HG03095 (cell line): ENCODE results near the gene MBNL2.

Source experiments
- ATAC-seq: cut with Tn5 transposase; IDR thresholded peaks from one replicate; pipeline ENCODE4 v1.9.1; 2021; ENCODE audit warnings: moderate library complexity; ENCODE audit not compliant: unreplicated experiment

The MBNL2 gene

DNA sequence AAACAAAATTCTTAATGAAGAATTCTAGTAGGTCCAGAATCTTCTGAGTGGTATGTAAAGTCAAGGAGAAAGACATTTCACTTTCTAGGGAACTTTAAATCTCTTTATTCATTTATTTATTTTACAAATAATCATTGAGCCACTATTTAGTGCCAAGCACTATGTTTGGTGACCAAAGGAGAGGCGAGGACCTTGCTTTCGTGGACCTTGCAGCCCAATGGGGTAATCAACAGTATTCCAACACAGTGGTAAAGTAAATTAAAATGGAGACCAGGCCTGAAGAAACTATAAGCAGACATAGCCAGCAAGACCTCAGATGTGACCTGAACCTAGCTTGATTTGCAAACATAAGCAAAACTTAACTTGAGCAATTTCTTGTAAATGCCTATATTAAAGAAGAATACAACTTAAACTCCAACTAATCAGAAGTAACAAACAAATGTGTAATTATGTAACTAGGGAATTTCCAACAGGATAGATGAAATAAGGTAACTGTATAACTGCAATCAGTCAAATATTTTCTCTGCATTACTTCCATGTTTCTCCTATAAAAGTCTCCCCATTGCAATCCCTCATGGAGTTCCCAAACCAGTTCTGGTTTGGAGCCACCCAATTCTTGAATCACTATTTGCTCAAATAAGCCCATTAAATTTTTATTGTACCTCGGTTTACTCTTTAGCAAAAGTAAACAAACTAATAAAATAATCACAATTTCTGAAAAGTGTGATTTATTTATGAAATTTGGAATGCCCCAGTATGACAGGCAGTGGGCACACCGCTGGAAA, 67.6 kb downstream of the MBNL2 start:
- ATAC-seq = no peak

GRCh38 chr13:97295283-97296182, 73.4 kb downstream of the MBNL2 start:
- ATAC-seq = no peak

- ATAC-seq = no peak
These were observed 74.6 kb downstream of the MBNL2 start for GRCh38 chr13:97296740-97297139.

- ATAC-seq = no peak
These were observed 76.7 kb downstream of the MBNL2 start for GRCh38 chr13:97298816-97299215.

DNA sequence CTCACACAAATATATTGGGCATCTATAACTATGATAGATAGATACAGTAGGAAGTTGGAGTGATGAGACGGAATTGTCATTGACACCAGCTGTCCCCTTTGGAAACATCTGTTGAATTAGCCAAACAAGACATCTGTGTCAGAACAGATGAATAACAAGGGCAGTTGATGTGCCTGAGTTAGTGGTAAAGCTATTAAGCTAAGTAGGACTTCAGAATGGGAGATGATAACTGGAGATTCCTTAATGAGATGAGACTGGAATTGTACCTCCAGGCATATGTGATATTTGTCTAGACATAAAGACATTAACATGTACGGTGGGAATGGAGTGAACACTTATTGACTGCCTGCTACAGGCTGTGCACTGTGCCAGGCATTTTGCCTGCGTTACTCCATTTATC, 78.7 kb downstream of the MBNL2 start:
- no peak for ATAC-seq

DNA sequence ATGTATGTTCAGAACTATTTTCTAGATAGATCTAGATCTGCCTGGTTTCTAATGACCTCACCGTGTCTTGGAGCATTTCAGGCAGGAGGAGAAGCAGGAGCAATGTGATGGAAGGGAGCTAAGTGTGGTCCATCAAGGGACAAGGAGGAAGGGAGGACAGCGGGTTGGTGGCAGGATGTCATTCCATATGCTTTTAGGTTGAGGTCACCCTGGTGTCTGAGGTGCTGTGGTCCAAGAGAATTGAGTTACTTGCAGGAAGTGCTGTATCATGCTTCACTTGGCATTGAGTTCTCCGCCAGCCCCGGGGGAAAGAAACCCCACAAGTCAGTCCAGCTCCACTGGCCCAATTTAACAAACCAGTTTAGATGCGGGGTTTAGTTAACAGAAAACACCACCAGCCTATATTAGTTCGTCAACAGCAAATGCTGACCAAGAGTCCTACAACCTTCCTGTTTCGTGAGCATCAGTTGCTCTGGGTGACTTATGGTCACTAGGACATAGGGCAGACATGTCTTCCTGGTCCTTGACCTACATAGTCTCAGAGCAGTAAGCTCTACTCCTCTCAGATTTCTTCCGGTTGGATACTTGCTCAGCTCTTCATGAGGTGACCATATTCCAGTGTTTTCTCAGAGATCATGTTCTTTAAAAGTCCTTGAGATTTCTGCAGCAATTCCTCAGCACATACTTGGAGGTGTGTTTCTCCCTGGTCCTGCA, 79.4 kb downstream of the MBNL2 start:
- no peak for ATAC-seq

DNA sequence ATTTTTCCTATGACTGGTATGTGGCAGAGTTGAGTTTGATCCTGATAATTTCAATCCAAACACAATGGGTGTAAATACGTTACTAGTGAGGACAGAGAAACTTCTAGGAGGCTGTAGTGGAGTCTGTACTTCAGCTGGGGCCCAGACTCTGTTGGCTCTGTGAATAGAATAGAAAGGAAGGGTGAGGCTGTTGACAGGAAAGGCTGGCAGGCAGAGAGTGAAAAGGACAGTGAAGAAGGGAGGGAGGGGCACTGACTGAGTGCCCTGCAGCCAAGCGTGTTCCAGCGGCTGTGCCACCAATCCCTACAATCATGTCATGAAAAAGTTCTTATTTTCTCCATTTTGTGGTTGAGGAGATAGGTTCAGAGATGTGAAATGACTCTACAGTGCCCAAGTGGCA, 80.5 kb downstream of the MBNL2 start:
- no peak for ATAC-seq

- no peak for ATAC-seq
These were observed 84.0 kb downstream of the MBNL2 start for GRCh38 chr13:97306106-97306505.

DNA sequence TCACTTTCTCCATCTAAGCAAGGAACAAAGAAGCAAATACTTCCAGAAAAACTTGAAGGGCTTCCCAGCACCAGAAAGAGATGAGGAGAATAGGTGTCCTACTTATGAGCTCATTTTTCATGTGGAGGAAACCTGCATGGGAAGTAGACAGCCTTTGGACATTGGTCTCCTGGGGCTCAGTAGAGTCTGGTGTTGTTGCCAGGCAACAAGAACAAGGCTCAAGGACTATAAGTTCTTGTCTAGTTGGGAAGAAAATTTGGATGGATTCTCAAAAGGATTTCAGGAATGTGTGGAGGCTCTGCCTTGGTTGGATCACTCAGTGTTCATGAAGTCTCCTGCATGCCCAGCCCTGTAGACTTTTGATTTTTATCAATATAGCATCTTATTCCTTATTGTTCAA, 84.5 kb downstream of the MBNL2 start:
- no peak for ATAC-seq

GRCh38 chr13:97307118-97307881, 85.2 kb downstream of the MBNL2 start:
- no peak for ATAC-seq

- ATAC-seq = no peak
These were observed 85.9 kb downstream of the MBNL2 start for GRCh38 chr13:97307882-97308624.

DNA sequence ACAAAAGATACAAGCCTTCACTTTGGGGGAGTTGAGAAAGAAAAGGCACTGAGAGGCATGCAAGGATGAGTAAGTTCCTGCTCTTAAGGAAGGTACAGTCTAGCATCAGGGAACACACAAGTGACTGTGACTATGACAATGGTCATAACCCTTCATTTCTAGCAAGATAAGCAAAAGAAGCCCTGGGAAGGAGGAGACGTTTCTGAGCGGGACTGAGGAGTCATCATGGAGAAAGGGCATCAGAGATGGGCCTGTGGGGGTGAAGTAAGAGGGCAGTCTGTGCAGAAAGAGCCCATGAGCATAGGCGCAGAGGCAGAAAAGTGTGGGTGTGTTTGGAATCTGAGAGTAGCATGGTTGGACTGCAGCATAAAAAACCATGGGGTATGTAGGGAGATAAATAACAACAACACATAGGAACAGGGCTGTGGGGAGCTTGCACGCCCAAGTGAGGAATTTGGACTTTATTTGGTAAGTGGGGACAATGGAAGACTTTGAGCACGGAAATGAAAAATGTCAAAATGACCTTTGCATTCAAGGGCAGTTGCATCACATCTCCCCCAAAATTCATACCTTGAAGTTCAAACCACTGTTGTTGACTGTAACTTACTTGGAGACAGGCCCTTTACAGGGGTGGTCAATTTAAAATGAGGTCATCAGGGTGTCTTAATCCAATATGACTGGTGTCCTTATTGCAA, 86.7 kb downstream of the MBNL2 start:
- no peak for ATAC-seq

- no peak for ATAC-seq
These were observed 88.8 kb downstream of the MBNL2 start for GRCh38 chr13:97310809-97311436.

GRCh38 chr13:97311956-97312355, 89.8 kb downstream of the MBNL2 start:
- no peak for ATAC-seq

- ATAC-seq = no peak
These were observed 91.6 kb downstream of the MBNL2 start for GRCh38 chr13:97313551-97314260.

GRCh38 chr13:97316390-97316789, 94.3 kb downstream of the MBNL2 start:
- ATAC-seq = no peak

GRCh38 chr13:97317933-97318332, 95.8 kb downstream of the MBNL2 start:
- no peak for ATAC-seq

- ATAC-seq = no peak
These were observed 96.4 kb downstream of the MBNL2 start for GRCh38 chr13:97318532-97318931.
